Fibroblast of the aortic adventitia (primary cell): ENCODE measurements around the gene SLFNL1. TPM values are rescaled to one million over a fixed set of nuclear protein-coding genes. Genes with fewer than 3 reads are reported as not detected.

Source experiments
- DNase-seq: peaks from one replicate; pipeline ENCODE4 v3.0.0-alpha.2; 2010; ENCODE audit warnings: low read depth
- H3K4me3 ChIP-seq: 2 replicates; pipeline ENCODE4 v1.5.1; 2011; ENCODE audit warnings: low read depth, mild to moderate bottlenecking, control low read depth, low read length, moderate library complexity
- CTCF ChIP-seq: IDR thresholded peaks from 2 replicates; pipeline ENCODE4 v1.5.1; 2011; ENCODE audit warnings: mild to moderate bottlenecking, low read length, control low read depth, inconsistent platforms; ENCODE audit not compliant: insufficient read depth
- total RNA-seq: library from RNA; depleted of rRNA; stranded (reverse); fragments of >200 nt; gene quantifications from 2 replicates; pipeline ENCODE4 v1.2.3, GENCODE V29; 2012; ENCODE audit warnings: low replicate concordance

The SLFNL1 gene
- total RNA-seq, 1 donor: 0.09 TPM

- no peak for TF ChIP-seq CTCF
- no peak for DNase-seq
- no peak overlapping the region for H3K4me3 ChIP-seq
Measured at GRCh38 chr1:41015897-41016470, 5.5 kb downstream of the SLFNL1 start.

- TF ChIP-seq CTCF: no peak
- DNase-seq: no peak
- no peak overlapping the region for H3K4me3 ChIP-seq
Measured at GRCh38 chr1:41015281-41015896, 6.1 kb downstream of the SLFNL1 start.

- DNase-seq: no peak
- no peak for TF ChIP-seq CTCF
- no peak overlapping the region for H3K4me3 ChIP-seq
Measured at GRCh38 chr1:41014871-41015270, 6.7 kb downstream of the SLFNL1 start.

GRCh38 chr1:41013796-41014195 is 7.7 kb downstream of the SLFNL1 start:
- H3K4me3 ChIP-seq: no peak overlapping the region
- TF ChIP-seq CTCF: no peak

GRCh38 chr1:41013024-41013423 is 8.5 kb downstream of the SLFNL1 start:
- DNase-seq: no peak
- TF ChIP-seq CTCF: no peak
- no peak overlapping the region for H3K4me3 ChIP-seq

More at GRCh38 chr1:41013796-41014195, 7.7 kb downstream of the SLFNL1 start:
- DNase-seq: no peak

- no peak for DNase-seq
- no peak for TF ChIP-seq CTCF
Measured at GRCh38 chr1:41010345-41010744, 11.2 kb downstream of the SLFNL1 start.

GRCh38 chr1:41009466-41009865 is 12.1 kb downstream of the SLFNL1 start:
- DNase-seq: no peak
- TF ChIP-seq CTCF: no peak
- no peak overlapping the region for H3K4me3 ChIP-seq

More at GRCh38 chr1:41010345-41010744, 11.2 kb downstream of the SLFNL1 start:
- no peak overlapping the region for H3K4me3 ChIP-seq
